Measurements from ENCODE around the gene MED9. TPM values are rescaled to one million over a fixed set of nuclear protein-coding genes. Genes with fewer than 3 reads are reported as not detected.

Gene MED9
- total and polyA plus RNA-seq, 2 of the 8 experiments (the other 6 are each of a cell fraction or from before 2014, with no cell fraction given) = 15.8 to 19.7 TPM

DNA sequence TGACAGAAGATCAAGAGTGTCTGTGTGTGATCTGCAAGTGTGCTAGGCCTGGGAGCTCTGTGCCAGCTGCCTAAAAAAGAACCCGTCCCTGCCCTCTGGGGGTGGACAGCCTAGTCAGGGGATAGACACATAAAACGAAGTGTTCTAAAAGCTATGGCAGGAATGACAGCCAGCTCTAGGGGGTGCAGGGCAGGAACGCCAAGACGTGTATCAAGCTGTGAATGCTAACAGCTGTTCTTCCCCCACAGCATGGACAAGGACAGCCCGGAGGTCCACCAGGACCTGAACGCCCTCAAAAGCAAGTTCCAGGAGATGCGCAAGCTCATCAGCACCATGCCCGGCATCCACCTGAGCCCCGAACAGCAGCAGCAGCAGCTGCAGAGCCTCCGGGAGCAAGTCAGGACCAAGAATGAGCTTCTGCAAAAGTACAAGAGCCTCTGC lies 14.3 kb downstream of the MED9 start (continued):
- TF ChIP-seq USF2 (IDR thresholded peaks at IDR 0.05; ENCODE audit: low read length) (no peak), HDAC2 (IDR thresholded peaks at IDR 0.05; ENCODE audit: borderline replicate concordance in 1 of 2, low read depth in 2 of 2, low read length in 2 of 2) (no peak), SIRT6 (IDR thresholded peaks at IDR 0.05; ENCODE audit: low read length) (no peak), CEBPB (IDR thresholded peaks at IDR 0.05; ENCODE audit: low read depth, low read length) (no peak)
